ENCODE data around the gene PIK3AP1. TPM values are rescaled to one million over a fixed set of nuclear protein-coding genes. Genes with fewer than 3 reads are reported as not detected.

Gene PIK3AP1
- total RNA-seq, 4 donors from 2014 or later: 3.1 to 15.5 (median 5.5) TPM

DNA sequence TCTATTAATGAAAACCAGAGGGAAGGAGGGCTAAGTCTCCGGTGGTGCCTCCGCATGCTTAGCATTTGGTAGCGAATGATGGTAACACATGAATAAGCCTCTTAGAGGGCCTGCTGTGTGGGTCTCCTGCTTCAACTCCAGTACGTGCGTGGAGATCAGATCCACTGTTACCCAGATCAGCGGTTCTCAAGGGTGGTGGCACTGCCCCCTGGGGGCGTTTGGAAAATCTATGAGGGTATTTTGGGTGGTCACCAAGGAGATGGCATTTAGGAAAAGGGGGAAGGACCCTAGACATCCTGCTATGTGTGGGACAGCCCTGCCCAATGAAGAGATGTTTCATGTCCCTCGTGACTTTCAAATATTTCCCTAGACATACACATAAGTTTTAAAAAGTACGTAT is 76.4 kb downstream of the PIK3AP1 start:
- Histone ChIP-seq H3K4me3 (no peak overlapping the region), H3K36me3 (no peaks in the 10 kb centered on the region), H3K27me3 (no peaks in the 10 kb centered on the region), H3K9me3 (no peaks in the 10 kb centered on the region), H3K4me1 (no peaks in the 10 kb centered on the region), H3K27ac (no peak overlapping the region)
- TF ChIP-seq POLR2A (IDR thresholded peaks at IDR 0.05): no peak
- no peak for TF ChIP-seq POLR2AphosphoS5 (IDR thresholded peaks at IDR 0.05)
- TF ChIP-seq, protein P1, sequence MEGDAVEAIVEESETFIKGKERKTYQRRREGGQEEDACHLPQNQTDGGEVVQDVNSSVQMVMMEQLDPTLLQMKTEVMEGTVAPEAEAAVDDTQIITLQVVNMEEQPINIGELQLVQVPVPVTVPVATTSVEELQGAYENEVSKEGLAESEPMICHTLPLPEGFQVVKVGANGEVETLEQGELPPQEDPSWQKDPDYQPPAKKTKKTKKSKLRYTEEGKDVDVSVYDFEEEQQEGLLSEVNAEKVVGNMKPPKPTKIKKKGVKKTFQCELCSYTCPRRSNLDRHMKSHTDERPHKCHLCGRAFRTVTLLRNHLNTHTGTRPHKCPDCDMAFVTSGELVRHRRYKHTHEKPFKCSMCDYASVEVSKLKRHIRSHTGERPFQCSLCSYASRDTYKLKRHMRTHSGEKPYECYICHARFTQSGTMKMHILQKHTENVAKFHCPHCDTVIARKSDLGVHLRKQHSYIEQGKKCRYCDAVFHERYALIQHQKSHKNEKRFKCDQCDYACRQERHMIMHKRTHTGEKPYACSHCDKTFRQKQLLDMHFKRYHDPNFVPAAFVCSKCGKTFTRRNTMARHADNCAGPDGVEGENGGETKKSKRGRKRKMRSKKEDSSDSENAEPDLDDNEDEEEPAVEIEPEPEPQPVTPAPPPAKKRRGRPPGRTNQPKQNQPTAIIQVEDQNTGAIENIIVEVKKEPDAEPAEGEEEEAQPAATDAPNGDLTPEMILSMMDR (IDR thresholded peaks at IDR 0.05): no peak
- TF ChIP-seq EP300 (IDR thresholded peaks at IDR 0.05): no peak
- no peak for ATAC-seq
- 73 to 87% methylated on average over 3 to 8 of the region's 9 CpGs for WGBS, 2 donors (ENCODE audit: low coverage in 1 of 2)

DNA sequence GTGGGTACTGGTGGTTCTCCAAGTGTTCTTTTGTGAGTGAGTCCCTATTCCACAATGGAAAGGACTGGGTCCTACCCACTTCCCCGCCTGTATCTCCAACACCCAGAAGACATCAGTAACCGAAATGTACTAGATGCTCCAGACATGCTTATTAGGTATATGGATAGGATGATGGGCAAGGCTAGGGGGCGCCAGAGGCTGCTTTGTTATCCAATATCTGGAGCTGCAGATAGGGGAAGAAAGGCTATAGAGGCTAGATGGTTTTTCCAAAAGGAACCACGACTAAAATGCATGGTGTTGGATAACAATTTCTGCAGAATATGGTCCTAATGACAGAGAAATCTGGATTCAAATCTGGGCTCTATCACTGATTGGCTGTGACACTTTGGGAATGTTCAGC is 77.3 kb downstream of the PIK3AP1 start:
- no peak for TF ChIP-seq POLR2AphosphoS5 (IDR thresholded peaks at IDR 0.05)
- TF ChIP-seq, protein P1 (IDR thresholded peaks at IDR 0.05): peak in 2 of 4 experiments; percentile 22 to 36
- no peaks in the 10 kb centered on the region for H3K9me3 ChIP-seq
- H3K4me3 ChIP-seq: no peak overlapping the region
- ATAC-seq: no peak
- WGBS, 2 donors (ENCODE audit: low coverage in 1 of 2): 23 to 26% methylated on average over 2 of the region's 4 CpGs
- H3K27ac ChIP-seq: no peak overlapping the region
- H3K4me1 ChIP-seq: no peaks in the 10 kb centered on the region
- no peaks in the 10 kb centered on the region for H3K27me3 ChIP-seq
- no peaks in the 10 kb centered on the region for H3K36me3 ChIP-seq

DNA sequence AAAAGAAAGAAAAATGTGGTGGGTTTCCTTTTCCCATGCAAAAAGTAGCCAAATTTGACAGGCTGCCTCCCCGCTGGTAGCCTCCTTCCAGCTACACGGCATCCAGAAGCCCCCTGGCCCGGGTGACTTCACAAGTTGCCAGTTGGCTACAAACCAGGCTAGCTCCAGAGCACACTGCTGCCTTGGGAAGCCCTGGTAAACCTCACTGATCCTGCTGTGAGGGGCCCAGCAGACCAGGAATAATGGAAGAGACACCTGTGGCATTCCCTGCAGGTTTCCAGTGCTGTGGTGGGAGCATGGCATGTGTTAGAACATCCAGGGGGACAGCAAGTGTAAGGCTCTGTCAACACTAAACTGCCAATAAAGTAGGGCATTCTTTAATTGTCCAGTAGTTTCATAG is 77.8 kb downstream of the PIK3AP1 start:
- Histone ChIP-seq H3K27ac (no peak overlapping the region), H3K9me3 (no peaks in the 10 kb centered on the region), H3K36me3 (no peaks in the 10 kb centered on the region), H3K4me1 (no peaks in the 10 kb centered on the region), H3K4me3 (no peak overlapping the region), H3K27me3 (no peaks in the 10 kb centered on the region)
- 63 to 70% methylated on average over 2 to 3 of the region's 3 CpGs for WGBS, 2 donors (ENCODE audit: low coverage in 1 of 2)
- TF ChIP-seq POLR2AphosphoS5 (IDR thresholded peaks at IDR 0.05): no peak
- no peak for TF ChIP-seq EP300 (IDR thresholded peaks at IDR 0.05)
- no peak for TF ChIP-seq POLR2A (IDR thresholded peaks at IDR 0.05)
- TF ChIP-seq, protein P1 (IDR thresholded peaks at IDR 0.05): no peak
- no peak for ATAC-seq

DNA sequence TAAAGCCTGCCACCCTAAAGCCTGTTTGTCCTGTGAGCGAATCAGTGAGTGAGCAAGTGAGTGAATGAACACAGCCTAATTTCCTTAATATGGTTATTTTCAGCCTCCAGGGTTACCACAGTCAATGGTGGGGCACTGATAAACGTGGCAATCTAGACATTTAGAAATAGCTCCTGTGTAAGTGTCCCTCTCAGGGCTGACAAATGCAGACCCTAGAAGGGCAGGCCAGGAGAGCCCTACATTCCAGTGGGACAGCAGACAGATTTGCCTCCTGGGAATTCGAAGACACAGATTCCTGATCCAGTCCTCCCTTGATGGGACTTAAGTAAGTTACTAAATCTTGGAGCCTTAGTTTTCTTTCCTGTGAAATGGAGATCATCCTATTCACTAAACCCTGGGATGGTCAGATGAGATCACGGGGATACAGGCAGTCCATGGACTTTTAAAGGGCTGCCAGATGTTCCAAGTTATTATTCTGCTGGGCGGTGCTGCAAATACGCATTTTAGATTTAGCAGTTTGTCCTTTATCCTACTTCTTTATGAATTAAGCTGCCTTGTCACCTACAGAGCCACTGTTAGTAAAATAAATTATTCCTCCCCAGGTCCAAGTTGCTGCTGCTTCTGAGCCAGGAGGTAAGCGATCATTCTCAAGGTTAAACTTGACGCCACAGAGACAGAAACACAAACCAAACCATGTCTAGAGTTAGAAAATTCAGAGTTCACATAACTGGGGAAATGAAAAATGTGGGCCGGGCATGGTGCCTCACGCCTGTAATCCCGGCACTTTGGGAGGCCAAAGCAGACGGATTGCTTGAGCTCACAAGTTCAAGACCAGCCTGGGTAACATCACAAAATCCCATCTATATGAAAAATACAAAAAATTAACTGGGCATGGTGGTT is 78.7 kb downstream of the PIK3AP1 start:
- WGBS, 2 donors (ENCODE audit: low coverage in 1 of 2): 47 to 54% methylated on average over 5 to 9 of the region's 12 CpGs
- no peaks in the 10 kb centered on the region for H3K4me1 ChIP-seq
- H3K36me3 ChIP-seq: no peaks in the 10 kb centered on the region
- no peaks in the 10 kb centered on the region for H3K9me3 ChIP-seq
- no peak overlapping the region for H3K4me3 ChIP-seq
- ATAC-seq: no peak
- no peaks in the 10 kb centered on the region for H3K27me3 ChIP-seq
- TF ChIP-seq POLR2AphosphoS5 (IDR thresholded peaks at IDR 0.05) (no peak), EP300 (IDR thresholded peaks at IDR 0.05) (no peak), POLR2A (IDR thresholded peaks at IDR 0.05) (no peak)
- TF ChIP-seq, protein P1 (IDR thresholded peaks at IDR 0.05): no peak
- no peak overlapping the region for H3K27ac ChIP-seq

DNA sequence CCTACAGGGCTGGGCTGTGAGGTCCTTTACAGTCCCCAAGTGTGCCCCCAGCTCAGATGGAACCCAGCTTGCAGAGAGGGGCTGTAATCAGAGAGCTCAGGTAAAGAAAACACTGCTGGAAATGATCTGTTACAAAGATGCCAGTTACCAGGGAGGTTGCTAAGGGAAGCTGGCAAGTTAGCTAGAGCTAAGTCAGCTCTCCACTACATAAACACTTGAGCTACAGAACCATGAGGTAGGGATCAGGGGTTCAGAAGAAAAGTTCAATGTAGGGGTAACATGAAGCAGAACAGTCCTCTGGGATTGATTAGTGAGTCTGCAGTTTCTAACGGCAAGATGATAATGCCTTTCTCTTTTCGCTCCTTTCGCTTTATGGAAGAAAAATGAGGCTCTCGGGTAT is 80.4 kb downstream of the PIK3AP1 start:
- Histone ChIP-seq H3K4me3 (no peak overlapping the region), H3K27ac (no peak overlapping the region), H3K27me3 (no peaks in the 10 kb centered on the region), H3K36me3 (no peaks in the 10 kb centered on the region), H3K9me3 (no peaks in the 10 kb centered on the region), H3K4me1 (no peaks in the 10 kb centered on the region)
- 47 to 50% methylated on average over 4 of the region's 4 CpGs for WGBS, 2 donors (ENCODE audit: low coverage in 1 of 2)
- TF ChIP-seq POLR2AphosphoS5 (IDR thresholded peaks at IDR 0.05): no peak
- TF ChIP-seq, protein P1 (IDR thresholded peaks at IDR 0.05): no peak
- no peak for TF ChIP-seq EP300 (IDR thresholded peaks at IDR 0.05)
- TF ChIP-seq POLR2A (IDR thresholded peaks at IDR 0.05): no peak
- no peak for ATAC-seq

Measured in gastroesophageal sphincter (tissue), 4 donors.